Breast epithelium (tissue), 3 donors: ENCODE data around the gene KCNH6.

ENCODE experiments used
- CTCF ChIP-seq, 3 donors: fragments of 450-650 bp; IDR thresholded peaks; one replicate each; pipeline ENCODE4 v1.5.1; 2016 to 2017; ENCODE audit warnings: antibody characterized with exemption in 3 of 3, mild to moderate bottlenecking in 3 of 3, moderate library complexity in 3 of 3
- POLR2A ChIP-seq: fragments of 450-650 bp; IDR thresholded peaks from one replicate; pipeline ENCODE4 v1.6.1; 2016; ENCODE audit warnings: antibody characterized with exemption, mild to moderate bottlenecking, moderate library complexity
- POLR2AphosphoS5 ChIP-seq, 3 donors: sonication (generic); formaldehyde crosslinking; IDR thresholded peaks; one replicate each; pipeline ENCODE4 v1.6.1; 2017; ENCODE audit warnings: antibody characterized with exemption in 3 of 3

- TF ChIP-seq POLR2A (no peak), CTCF (IDR thresholded peaks at IDR 0.05) (no peak), POLR2AphosphoS5 (IDR thresholded peaks at IDR 0.05) (no peak)
Observed at GRCh38 chr17:63477480-63478440, 45.4 kb upstream of the KCNH6 start.
